Kidney (tissue), 14 donors: ENCODE measurements around the gene ASCC3. TPM values are rescaled to one million over a fixed set of nuclear protein-coding genes. Genes with fewer than 3 reads are reported as not detected.

ENCODE experiments used
- DNase-seq, 5 donors: peaks; one replicate each; pipeline ENCODE4 v3.0.0-alpha.2; 2013 to 2020
- FAIRE-seq: peaks from 2 replicates; lab custom pipeline; 2012; peaks lifted over from hg19 to GRCh38; lab: Jason Lieb, UNC
- H3K27ac ChIP-seq, 2 donors: one replicate each; pipeline ENCODE4 v1.7.0; 2013; ENCODE audit warnings: low read depth in 2 of 2, low read length in 2 of 2, inconsistent platforms in 1 of 2
- H3K27me3 ChIP-seq: one replicate; pipeline ENCODE4 v1.7.1; 2013; ENCODE audit warnings: low read length, inconsistent platforms; ENCODE audit not compliant: control insufficient read depth, insufficient read depth
- H3K36me3 ChIP-seq, 3 donors: one replicate each; pipeline versions ENCODE4 v1.7.0 to v1.7.1; 2013; ENCODE audit warnings: low read length in 3 of 3, control low read depth in 1 of 3, inconsistent platforms in 1 of 3; ENCODE audit not compliant: insufficient read depth in 3 of 3, control insufficient read depth in 2 of 3
- H3K4me1 ChIP-seq, 3 donors: one replicate each; pipeline versions ENCODE4 v1.7.0 to v1.7.1; 2013; ENCODE audit warnings: low read length in 3 of 3, inconsistent platforms in 1 of 3, low read depth in 1 of 3; ENCODE audit not compliant: control insufficient read depth in 2 of 3, insufficient read depth in 2 of 3
- H3K4me3 ChIP-seq, 3 donors: one replicate each; pipeline versions ENCODE4 v1.7.0 to v1.8.1; 2013; ENCODE audit warnings: low read length in 3 of 3, control low read depth in 1 of 3, inconsistent platforms in 1 of 3
- H3K9ac ChIP-seq, 3 donors: one replicate each; pipeline versions ENCODE4 v1.7.0 to v1.7.1; 2013; ENCODE audit warnings: low read length in 3 of 3, control low read depth in 1 of 3, inconsistent platforms in 1 of 3
- H3K9me3 ChIP-seq, 3 donors: one replicate each; pipeline versions ENCODE4 v1.7.0 to v1.7.1; 2013; ENCODE audit warnings: low read length in 3 of 3, control low read depth in 1 of 3, inconsistent platforms in 1 of 3; ENCODE audit not compliant: control insufficient read depth in 2 of 3, insufficient read depth in 1 of 3
- CTCF ChIP-seq: IDR thresholded peaks from 3 replicates; pipeline ENCODE4 v1.5.1; 2012; ENCODE audit warnings: mild to moderate bottlenecking, moderate library complexity, borderline replicate concordance; ENCODE audit not compliant: insufficient read depth; ENCODE audit errors: extremely low read depth
- intact Hi-C: fragments of 100-400 bp; cut with DNase I; formaldehyde crosslinking; loops from one replicate; pipeline ENCODE4 v1.11.1; 2022
- polyA plus RNA-seq: library from polyadenylated mRNA; stranded (reverse); fragments of 350-450 nt; fragmentation: Illumina TruSeq; extraction: RNeasy Lipid Tissue Mini Kit (QIAGEN cat#74804); gene quantifications from one replicate; pipeline ENCODE4 v1.2.3, GENCODE V29; 2014; ENCODE audit warnings: low read depth, low replicate concordance; ENCODE audit not compliant: insufficient read depth
- total RNA-seq: library from RNA; stranded (reverse); fragmentation: NEBNext Ultra II Directional; extraction: Animal tissue kit (Norgen Biotek cat#: 25700); gene quantifications from one replicate; pipeline ENCODE4 v1.2.1, GENCODE V29; 2021
- donor health status: control.
- donor health status: control.
- donor health status: control.
- donor health status: control.
- donor health status: control.
- donor health status: DM: yes; HTN: yes; CAD: no.
- donor health status: Normal renal cell carcinoma (clear cell type).

The ASCC3 gene
- total and polyA plus RNA-seq, 2 donors from 2014 or later: 7.7 to 31.7 TPM

DNA sequence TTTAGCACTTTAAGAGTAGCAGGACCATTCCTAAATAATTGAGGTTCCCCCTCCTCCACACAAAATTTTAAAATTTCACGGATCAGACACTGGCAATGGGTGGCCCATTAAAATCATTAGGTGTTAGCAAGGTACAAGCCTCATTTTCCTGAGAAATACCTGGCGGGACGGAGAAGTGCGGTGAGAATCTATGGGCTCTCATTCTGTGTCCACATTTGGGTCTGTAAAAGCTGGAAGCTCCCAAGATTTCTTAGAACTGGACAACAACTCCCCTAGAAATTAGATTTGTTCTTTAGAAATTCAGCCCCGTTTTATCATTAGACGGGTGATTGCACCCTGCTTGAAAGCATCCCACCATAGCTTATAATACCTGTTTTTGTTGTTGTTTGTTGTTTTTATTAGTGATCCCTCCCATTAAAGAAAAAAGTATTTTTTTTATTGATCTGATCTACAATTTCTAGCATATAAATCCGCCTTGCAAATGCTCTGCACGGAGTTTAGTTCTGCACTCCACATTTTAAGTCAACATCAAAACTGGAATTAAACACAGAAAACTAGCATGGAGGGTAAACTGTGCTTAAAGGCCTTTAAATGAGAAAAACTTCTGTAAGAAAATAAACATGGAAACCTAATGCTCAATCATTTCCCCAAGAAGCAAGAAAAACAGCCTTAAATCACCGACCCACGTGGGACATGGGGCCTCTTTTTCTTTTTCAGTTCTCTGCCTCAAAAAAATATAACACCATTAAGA is 422.1 kb downstream of the ASCC3 start:
- DNase-seq (peak in 1 of 5 donors; percentile 44), FAIRE-seq (no peak)
- Histone ChIP-seq H3K4me3 (peak overlapping the region; percentile 28 to 77 (median 63)), H3K27me3 (peaks cover 78% of the 10 kb centered on the region), H3K27ac (peak overlapping the region; percentile 90 to 93), H3K9me3 (no peaks in the 10 kb centered on the region), H3K36me3 (peaks cover 0 to 5% (median 0%) of the 10 kb centered on the region in 3 donors), H3K4me1 (peaks cover 0 to 3% (median 2%) of the 10 kb centered on the region in 3 donors), H3K9ac (peak overlapping the region; percentile 43 to 94 (median 75))
- intact Hi-C loops: no loop called here
- no peak for TF ChIP-seq CTCF
